Uterus (tissue), 4 donors: ENCODE measurements around the gene XDH. TPM values are rescaled to one million over a fixed set of nuclear protein-coding genes. Genes with fewer than 3 reads are reported as not detected.

Experiments used
- DNase-seq, 2 donors: peaks; one replicate each; pipeline ENCODE4 v3.0.0-alpha.2; 2019 to 2020
- H3K27ac ChIP-seq, 2 donors: fragments of 200-600 bp; sonication (generic); 1 replicate in 1 of 2; 2 replicates in 1 of 2; pipeline ENCODE4 v1.5.1; 2016 to 2018
- H3K27me3 ChIP-seq, 2 donors: fragments of 200-600 bp; sonication (generic); one replicate each; pipeline ENCODE4 v1.5.1; 2018 to 2019; ENCODE audit warnings: control low read depth in 1 of 2
- H3K36me3 ChIP-seq, 2 donors: fragments of 200-600 bp; sonication (generic); one replicate each; pipeline ENCODE4 v1.5.1; 2019; ENCODE audit warnings: control low read depth in 1 of 2
- H3K4me1 ChIP-seq, 2 donors: fragments of 200-600 bp; sonication (generic); one replicate each; pipeline ENCODE4 v1.5.1; 2018 to 2019; ENCODE audit warnings: control low read depth in 1 of 2
- H3K4me3 ChIP-seq, 2 donors: fragments of 200-600 bp; sonication (generic); 1 replicate in 1 of 2; 2 replicates in 1 of 2; pipeline ENCODE4 v1.5.1; 2018 to 2019; ENCODE audit warnings: mild to moderate bottlenecking in 1 of 2
- H3K9me3 ChIP-seq, 2 donors: fragments of 200-600 bp; sonication (generic); one replicate each; pipeline ENCODE4 v1.5.1; 2019; ENCODE audit warnings: control low read depth in 1 of 2
- CTCF ChIP-seq, 4 experiments: fragments of 200-600 bp in 2 of 4; fragments of 450-650 bp in 2 of 4; sonication (generic) in 2 of 4; IDR thresholded peaks; one replicate each; pipeline ENCODE4 v1.5.1; 2016 to 2019; ENCODE audit warnings: antibody characterized with exemption in 4 of 4, mild to moderate bottlenecking in 2 of 4, moderate library complexity in 1 of 4
- POLR2A ChIP-seq, 2 donors: fragments of 450-650 bp; IDR thresholded peaks; one replicate each; pipeline ENCODE4 v1.6.1; 2016; ENCODE audit warnings: antibody characterized with exemption in 2 of 2, mild to moderate bottlenecking in 1 of 2, moderate library complexity in 1 of 2
- intact Hi-C: fragments of 100-400 bp; cut with DNase I; formaldehyde crosslinking; loops from one replicate; pipeline ENCODE4 v1.15.1; 2023; ENCODE audit warnings: low total_unique reads
- total RNA-seq, 4 donors: library from RNA; depleted of rRNA in 3 of 4; stranded (reverse); fragments of >200 nt in 3 of 4; gene quantifications; one replicate each; pipeline versions ENCODE4 v1.1.0 to v1.2.4, GENCODE V29; 2014 to 2023
- donor health status: DM: yes; HTN: yes; CAD: no.

XDH gene
- under 1 TPM in 1 of 4 donors, not detected in 3; 0.35 TPM for total RNA-seq

GRCh38 chr2:31414601-31415241, at the start of gene XDH:
Gene XDH, minus strand, starts transcription at chr2:31414742. Its CDS starts 76 bp downstream, at chr2:31414666.
- Histone ChIP-seq H3K36me3 (no peaks in the 10 kb centered on the region), H3K27me3 (no peaks in the 10 kb centered on the region), H3K9me3 (no peaks in the 10 kb centered on the region), H3K27ac (no peak within 1 kb of the TSS), H3K4me3 (no peak within 1 kb of the TSS), H3K4me1 (no peaks in the 10 kb centered on the region)
- intact Hi-C loops = no loop called here
- DNase-seq = no peak
- TF ChIP-seq CTCF (IDR thresholded peaks at IDR 0.05) (no peak), POLR2A (IDR thresholded peaks at IDR 0.05) (no peak)

- H3K27me3 ChIP-seq = no peaks in the 10 kb centered on the region
- no peaks in the 10 kb centered on the region for H3K4me1 ChIP-seq
- no peak overlapping the region for H3K27ac ChIP-seq
- H3K36me3 ChIP-seq = no peaks in the 10 kb centered on the region
- TF ChIP-seq CTCF (IDR thresholded peaks at IDR 0.05) = no peak
- TF ChIP-seq POLR2A (IDR thresholded peaks at IDR 0.05) = no peak
- H3K9me3 ChIP-seq = no peaks in the 10 kb centered on the region
- no peak overlapping the region for H3K4me3 ChIP-seq
- DNase-seq = no peak
- intact Hi-C loops = no loop called here
Observed at GRCh38 chr2:31457651-31458050, 43.1 kb upstream of the XDH start.

- Histone ChIP-seq H3K9me3 (no peaks in the 10 kb centered on the region), H3K27ac (no peak overlapping the region), H3K36me3 (no peaks in the 10 kb centered on the region), H3K4me1 (no peaks in the 10 kb centered on the region), H3K4me3 (no peak overlapping the region), H3K27me3 (no peaks in the 10 kb centered on the region)
- no peak for TF ChIP-seq POLR2A (IDR thresholded peaks at IDR 0.05)
- no peak for TF ChIP-seq CTCF (IDR thresholded peaks at IDR 0.05)
- intact Hi-C loops = no loop called here
- DNase-seq = no peak
Observed at GRCh38 chr2:31446848-31447247, 32.3 kb upstream of the XDH start.

- Histone ChIP-seq H3K4me3 (no peak overlapping the region), H3K36me3 (no peaks in the 10 kb centered on the region), H3K4me1 (no peaks in the 10 kb centered on the region), H3K27me3 (no peaks in the 10 kb centered on the region), H3K9me3 (no peaks in the 10 kb centered on the region), H3K27ac (no peak overlapping the region)
- intact Hi-C loops = no loop called here
- DNase-seq = no peak
- no peak for TF ChIP-seq POLR2A (IDR thresholded peaks at IDR 0.05)
- TF ChIP-seq CTCF (IDR thresholded peaks at IDR 0.05) = no peak
Observed at GRCh38 chr2:31442376-31442775, 27.8 kb upstream of the XDH start.

GRCh38 chr2:31440764-31441163, 26.2 kb upstream of the XDH start:
- Histone ChIP-seq H3K4me3 (no peak overlapping the region), H3K9me3 (no peaks in the 10 kb centered on the region), H3K36me3 (no peaks in the 10 kb centered on the region), H3K27ac (no peak overlapping the region), H3K4me1 (no peaks in the 10 kb centered on the region), H3K27me3 (no peaks in the 10 kb centered on the region)
- no peak for DNase-seq
- TF ChIP-seq CTCF (IDR thresholded peaks at IDR 0.05) = no peak
- TF ChIP-seq POLR2A (IDR thresholded peaks at IDR 0.05) = no peak
- intact Hi-C loops = no loop called here
